PC-3 (cell line): ENCODE data around the gene TAF10. TPM values are rescaled to one million over a fixed set of nuclear protein-coding genes. Genes with fewer than 3 reads are reported as not detected.

Source experiments
- ATAC-seq: fragments of 200-7000 bp; cut with Tn5 transposase; 2 replicates; pipeline ENCODE4 v1.9.1; 2020; ENCODE audit warnings: mild to moderate bottlenecking, moderate library complexity
- BruUV-seq: library from RNA; stranded (reverse); fragments of 400-500 nt; replicated peaks from 2 replicates; lab custom pipeline; 2021; lab: Mats Ljungman, UMichigan
- CTCF ChIA-PET: fragments of 300-600 bp; sonication (Branson Sonifier 250); formaldehyde crosslinking; loops from one replicate; lab custom pipeline; 2022; ENCODE audit warnings: antibody characterized with exemption; lab: Charles Lee
- POLR2A ChIA-PET: fragments of 300-600 bp; sonication (Branson Sonifier 250); formaldehyde crosslinking; loops from one replicate; lab custom pipeline; 2022; ENCODE audit warnings: antibody characterized with exemption; ENCODE audit not compliant: unreplicated experiment; lab: Charles Lee
- DNase-seq: peaks from one replicate; pipeline ENCODE4 v3.0.0-alpha.2; 2015
- H2AFZ ChIP-seq: fragments of 300-600 bp; sonication (generic); 2 replicates; pipeline ENCODE4 v1.6.0; 2016; ENCODE audit warnings: antibody characterized with exemption, low read length
- H3F3A ChIP-seq: fragments of 300-600 bp; sonication (generic); one replicate; pipeline ENCODE4 v1.6.0; 2017; ENCODE audit warnings: antibody characterized with exemption, low read length, control low read depth, mild to moderate bottlenecking; ENCODE audit not compliant: unreplicated experiment
- H3K27ac ChIP-seq: fragments of 300-600 bp; sonication (generic); 2 replicates; pipeline ENCODE4 v1.5.1; 2016; ENCODE audit warnings: mild to moderate bottlenecking, low read length
- H3K27me3 ChIP-seq: fragments of 300-600 bp; sonication (generic); 2 replicates; pipeline ENCODE4 v1.6.1; 2016; ENCODE audit warnings: low read length, mixed read lengths
- H3K36me3 ChIP-seq: fragments of 300-600 bp; sonication (generic); 2 replicates; pipeline ENCODE4 v1.6.1; 2016; ENCODE audit warnings: low read depth, mixed run types, low read length, mixed read lengths
- H3K4me1 ChIP-seq: fragments of 300-600 bp; sonication (generic); 2 replicates; pipeline ENCODE4 v1.5.1; 2016; ENCODE audit warnings: low read length; ENCODE audit not compliant: insufficient read depth
- H3K4me2 ChIP-seq: fragments of 300-600 bp; sonication (generic); 2 replicates; pipeline ENCODE4 v1.6.0; 2016; ENCODE audit warnings: low read length
- H3K4me3 ChIP-seq: fragments of 300-600 bp; sonication (generic); 2 replicates; pipeline ENCODE4 v1.5.1; 2016; ENCODE audit warnings: mild to moderate bottlenecking, low read length, mixed read lengths
- H3K79me2 ChIP-seq: fragments of 300-600 bp; sonication (generic); 2 replicates; pipeline ENCODE4 v1.6.1; 2017; ENCODE audit warnings: low read length, mixed read lengths
- H3K9ac ChIP-seq: fragments of 300-600 bp; sonication (generic); 2 replicates; pipeline ENCODE4 v1.6.0; 2016; ENCODE audit warnings: mild to moderate bottlenecking, low read length
- H3K9me2 ChIP-seq: fragments of 300-600 bp; sonication (generic); replicated peaks from 2 replicates; pipeline ENCODE4 v1.6.1; 2016; ENCODE audit warnings: mixed run types, low read length, mixed read lengths
- H3K9me3 ChIP-seq: fragments of 300-600 bp; sonication (generic); 2 replicates; pipeline ENCODE4 v1.6.1; 2016; ENCODE audit warnings: low read length, mixed read lengths
- H4K20me1 ChIP-seq: fragments of 300-600 bp; sonication (generic); 2 replicates; pipeline ENCODE4 v1.6.1; 2016; ENCODE audit warnings: low read length, mixed read lengths
- CTCF ChIP-seq: fragments of 300-600 bp; sonication (generic); conservative IDR thresholded peaks from 2 replicates; pipeline ENCODE4 v1.5.1; 2017; ENCODE audit warnings: antibody characterized with exemption, low read depth, mild to moderate bottlenecking, low read length
- EZH2 ChIP-seq: fragments of 300-600 bp; sonication (generic); IDR thresholded peaks from one replicate; pipeline ENCODE4 v1.6.1; 2017; ENCODE audit warnings: antibody characterized with exemption, mild to moderate bottlenecking, low read length; ENCODE audit not compliant: unreplicated experiment
- EZH2phosphoT487 ChIP-seq: fragments of 300-600 bp; sonication (generic); IDR thresholded peaks from 2 replicates; pipeline ENCODE4 v1.6.1; 2018; ENCODE audit warnings: mild to moderate bottlenecking, antibody characterized with exemption, low read length, borderline replicate concordance
- intact Hi-C: fragments of 100-400 bp; cut with micrococcal nuclease; formaldehyde crosslinking; loops from 2 replicates; pipeline ENCODE4 v1.9.0; 2023
- total RNA-seq: library from RNA; depleted of rRNA; stranded (reverse); fragments of >200 nt; gene quantifications from 2 replicates; pipeline ENCODE4 v1.2.3, GENCODE V29; 2014

The TAF10 gene
- total RNA-seq, 1 experiment from 2014 or later, result 102 TPM

- Histone ChIP-seq H2AFZ (no peak overlapping the region), H3K36me3 (peaks cover 13% of the 10 kb centered on the region; the same call in 1 of the 2 replicates), H3K9me2 (no peaks in the 10 kb centered on the region), H3K4me1 (no peaks in the 10 kb centered on the region), H3K27ac (no peak overlapping the region), H3K9me3 (peaks cover 8% of the 10 kb centered on the region; the same call in 1 of the 2 replicates), H3K27me3 (no peaks in the 10 kb centered on the region), H3K9ac (no peak overlapping the region), H3K79me2 (no peaks in the 10 kb centered on the region), H3K4me2 (no peak overlapping the region), H4K20me1 (no peaks in the 10 kb centered on the region), H3F3A (no peaks in the 10 kb centered on the region), H3K4me3 (no peak overlapping the region)
- ATAC-seq (no peak), DNase-seq (no peak)
- TF ChIP-seq EZH2phosphoT487, result no peak
- no peak for TF ChIP-seq EZH2
- no peak for TF ChIP-seq CTCF
- no TSS peak for BruUV-seq
- intact Hi-C loops, result no loop called here
- POLR2A ChIA-PET, result no interaction called here
- CTCF ChIA-PET, result no interaction called here
These were observed 28.4 kb downstream of the TAF10 start for GRCh38 chr11:6583584-6583983.

GRCh38 chr11:6579681-6580080 lies 32.3 kb downstream of the TAF10 start:
- no peak overlapping the region for H3K9ac ChIP-seq
- H2AFZ ChIP-seq, result no peak overlapping the region
- H3K9me3 ChIP-seq, result peaks cover 5% of the 10 kb centered on the region; the same call in 1 of the 2 replicates
- H3K9me2 ChIP-seq, result no peaks in the 10 kb centered on the region
- H3K36me3 ChIP-seq, result peaks cover 10% of the 10 kb centered on the region; the same call in 1 of the 2 replicates
- no peaks in the 10 kb centered on the region for H3K79me2 ChIP-seq
- H3K4me3 ChIP-seq, result no peak overlapping the region
- H3K4me1 ChIP-seq, result no peaks in the 10 kb centered on the region
- H3K27me3 ChIP-seq, result no peaks in the 10 kb centered on the region
- no peak overlapping the region for H3K4me2 ChIP-seq
- ChIA-PET POLR2A (no interaction called here), CTCF (no interaction called here)
- no peaks in the 10 kb centered on the region for H4K20me1 ChIP-seq
- intact Hi-C loops, result no loop called here
- BruUV-seq, result no TSS peak
- no peaks in the 10 kb centered on the region for H3F3A ChIP-seq
- ATAC-seq (no peak), DNase-seq (no peak)
- H3K27ac ChIP-seq, result no peak overlapping the region
- TF ChIP-seq CTCF (no peak), EZH2phosphoT487 (no peak), EZH2 (no peak)

GRCh38 chr11:6578134-6578533 lies 33.9 kb downstream of the TAF10 start:
- Histone ChIP-seq H3K9me2 (no peaks in the 10 kb centered on the region), H3K4me2 (no peak overlapping the region), H3K27me3 (no peaks in the 10 kb centered on the region), H3K9ac (no peak overlapping the region), H2AFZ (no peak overlapping the region), H3K4me1 (no peaks in the 10 kb centered on the region), H3F3A (no peaks in the 10 kb centered on the region), H3K79me2 (no peaks in the 10 kb centered on the region), H3K4me3 (no peak overlapping the region), H3K27ac (no peak overlapping the region), H3K36me3 (no peaks in the 10 kb centered on the region), H3K9me3 (no peaks in the 10 kb centered on the region), H4K20me1 (no peaks in the 10 kb centered on the region)
- CTCF ChIA-PET, result no interaction called here
- no peak for DNase-seq
- intact Hi-C loops, result no loop called here
- POLR2A ChIA-PET, result no interaction called here
- no peak for TF ChIP-seq EZH2
- no peak for TF ChIP-seq CTCF
- TF ChIP-seq EZH2phosphoT487, result no peak
- BruUV-seq, result no TSS peak
- no peak for ATAC-seq
